Fibroblast of lung (primary cell): ENCODE measurements around the gene CDC123. TPM values are rescaled to one million over a fixed set of nuclear protein-coding genes. Genes with fewer than 3 reads are reported as not detected.

Source experiments
- DNase-seq, 2 donors: peaks; one replicate each; pipeline versions ENCODE4 v3.0.0 to v3.0.0-alpha.2; 2010; ENCODE audit warnings: low read depth in 2 of 2
- H2AFZ ChIP-seq: 2 replicates; pipeline ENCODE4 v1.5.1; 2012; ENCODE audit warnings: low read length, control low read depth, inconsistent platforms
- H3K27ac ChIP-seq: 2 replicates; pipeline ENCODE4 v1.5.1; 2011; ENCODE audit warnings: low read length, control low read depth; ENCODE audit not compliant: insufficient read depth
- H3K27me3 ChIP-seq: 2 replicates; pipeline ENCODE4 v1.5.1; 2011; ENCODE audit warnings: mild to moderate bottlenecking, low read length; ENCODE audit not compliant: control insufficient read depth, insufficient read depth
- H3K36me3 ChIP-seq: 2 replicates; pipeline ENCODE4 v1.5.1; 2011; ENCODE audit warnings: low read length; ENCODE audit not compliant: control insufficient read depth, insufficient read depth
- H3K4me1 ChIP-seq: 2 replicates; pipeline ENCODE4 v1.5.1; 2011; ENCODE audit warnings: low read length; ENCODE audit not compliant: control insufficient read depth, insufficient read depth; ENCODE audit errors: extremely low read depth
- H3K4me2 ChIP-seq: 2 replicates; pipeline ENCODE4 v1.5.1; 2011; ENCODE audit warnings: low read length, control low read depth; ENCODE audit not compliant: insufficient read depth; ENCODE audit errors: extremely low read depth
- H3K4me3 ChIP-seq, 4 experiments: fragments of 200-600 bp in 1 of 4; sonication (generic) in 1 of 4; replicated peaks in 1 of 4; 2 replicates each; pipeline ENCODE4 v1.5.1; 2011 to 2016; ENCODE audit warnings: low read length in 4 of 4, low read depth in 3 of 4, mild to moderate bottlenecking in 3 of 4, control low read depth in 2 of 4, inconsistent platforms in 1 of 4, mixed read lengths in 1 of 4; ENCODE audit not compliant: insufficient read depth in 1 of 4; ENCODE audit errors: control extremely low read depth in 1 of 4
- H3K79me2 ChIP-seq: 2 replicates; pipeline ENCODE4 v1.5.1; 2012; ENCODE audit warnings: mild to moderate bottlenecking, low read length, inconsistent platforms; ENCODE audit not compliant: control insufficient read depth, insufficient read depth
- H3K9ac ChIP-seq: 2 replicates; pipeline ENCODE4 v1.5.1; 2011; ENCODE audit warnings: mild to moderate bottlenecking, low read length, control low read depth; ENCODE audit not compliant: insufficient read depth
- H3K9me3 ChIP-seq: 2 replicates; pipeline ENCODE4 v1.5.1; 2012; ENCODE audit warnings: low read depth, low read length; ENCODE audit not compliant: control insufficient read depth, insufficient read depth
- H4K20me1 ChIP-seq: 2 replicates; pipeline ENCODE4 v1.5.1; 2011; ENCODE audit warnings: low read length; ENCODE audit not compliant: control insufficient read depth, insufficient read depth; ENCODE audit errors: extremely low read depth
- EZH2 ChIP-seq: IDR thresholded peaks from 2 replicates; pipeline ENCODE4 v1.5.1; 2012; ENCODE audit warnings: low read length, control low read depth, mild to moderate bottlenecking; ENCODE audit errors: missing control alignments
- polyA plus RNA-seq, 2 donors: library from polyadenylated mRNA; depleted of rRNA in 1 of 2; stranded (reverse) in 1 of 2; unstranded in 1 of 2; fragments of >200 nt; gene quantifications; 2 replicates each; pipeline ENCODE4 v1.2.1, GENCODE V29; 2011 to 2012; ENCODE audit warnings: missing spikeins in 1 of 2
- total RNA-seq: library from RNA; depleted of rRNA; stranded (reverse); fragments of >200 nt; gene quantifications from 2 replicates; pipeline ENCODE4 v1.2.1, GENCODE V29; 2014
- TF ChIP-seq, protein P1 (sequence below), 2 donors: IDR thresholded peaks in 1 of 2; conservative IDR thresholded peaks in 1 of 2; 1 replicate in 1 of 2; 2 replicates in 1 of 2; pipeline ENCODE4 v1.5.1; 2011 to 2012; ENCODE audit warnings: low read length in 2 of 2, control low read depth in 1 of 2, inconsistent platforms in 1 of 2, low read depth in 1 of 2, mild to moderate bottlenecking in 1 of 2

Gene CDC123
- total and polyA plus RNA-seq, 2 donors (not counting 1 experiment from before 2014, with no cell fraction given), result 144 to 172 TPM

DNA sequence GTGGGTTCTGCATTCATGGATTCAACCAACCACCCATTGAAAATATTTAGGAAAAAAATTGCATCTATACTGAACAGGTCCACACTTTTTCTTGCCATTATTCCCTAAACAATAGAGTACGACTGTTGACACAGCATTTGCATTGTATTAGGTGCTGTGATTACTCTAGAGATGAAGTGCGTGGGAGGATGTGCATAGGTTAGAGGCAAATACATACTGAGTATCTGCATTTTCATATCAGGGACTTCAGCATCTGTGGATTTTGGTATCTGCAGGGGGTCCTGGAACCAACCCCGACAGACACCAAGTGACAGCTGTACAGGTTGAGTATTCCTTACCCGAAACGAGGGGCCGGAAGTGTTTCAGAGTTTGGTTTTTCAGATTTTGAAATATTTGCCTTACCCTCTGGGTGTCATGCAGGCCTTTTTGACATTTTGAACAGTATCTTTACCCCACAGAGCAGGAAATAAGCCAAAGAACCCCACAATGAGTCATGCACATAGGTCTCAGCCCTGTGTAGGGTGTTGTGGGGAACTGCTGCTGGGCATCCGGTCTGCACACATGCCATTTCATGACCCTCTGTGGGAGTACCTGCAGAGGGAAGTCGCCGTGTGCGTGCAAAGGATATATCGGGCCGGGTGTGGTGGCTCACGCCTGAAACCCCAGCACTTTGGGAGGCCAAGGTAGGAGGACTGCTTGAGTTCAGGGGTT lies 14.8 kb upstream of the CDC123 start:
- Histone ChIP-seq H3K4me1 (no peaks in the 10 kb centered on the region), H3K27ac (no peak overlapping the region), H3K4me3 (no peak overlapping the region), H3K79me2 (no peaks in the 10 kb centered on the region), H3K9me3 (no peaks in the 10 kb centered on the region), H3K4me2 (no peak overlapping the region), H2AFZ (no peak overlapping the region), H3K36me3 (peaks cover 11% of the 10 kb centered on the region), H3K27me3 (no peaks in the 10 kb centered on the region), H4K20me1 (no peaks in the 10 kb centered on the region), H3K9ac (no peak overlapping the region)
- DNase-seq, result peak in 1 of 2 donors; percentile 36
- TF ChIP-seq, protein P1, sequence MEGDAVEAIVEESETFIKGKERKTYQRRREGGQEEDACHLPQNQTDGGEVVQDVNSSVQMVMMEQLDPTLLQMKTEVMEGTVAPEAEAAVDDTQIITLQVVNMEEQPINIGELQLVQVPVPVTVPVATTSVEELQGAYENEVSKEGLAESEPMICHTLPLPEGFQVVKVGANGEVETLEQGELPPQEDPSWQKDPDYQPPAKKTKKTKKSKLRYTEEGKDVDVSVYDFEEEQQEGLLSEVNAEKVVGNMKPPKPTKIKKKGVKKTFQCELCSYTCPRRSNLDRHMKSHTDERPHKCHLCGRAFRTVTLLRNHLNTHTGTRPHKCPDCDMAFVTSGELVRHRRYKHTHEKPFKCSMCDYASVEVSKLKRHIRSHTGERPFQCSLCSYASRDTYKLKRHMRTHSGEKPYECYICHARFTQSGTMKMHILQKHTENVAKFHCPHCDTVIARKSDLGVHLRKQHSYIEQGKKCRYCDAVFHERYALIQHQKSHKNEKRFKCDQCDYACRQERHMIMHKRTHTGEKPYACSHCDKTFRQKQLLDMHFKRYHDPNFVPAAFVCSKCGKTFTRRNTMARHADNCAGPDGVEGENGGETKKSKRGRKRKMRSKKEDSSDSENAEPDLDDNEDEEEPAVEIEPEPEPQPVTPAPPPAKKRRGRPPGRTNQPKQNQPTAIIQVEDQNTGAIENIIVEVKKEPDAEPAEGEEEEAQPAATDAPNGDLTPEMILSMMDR (conservative IDR thresholded peaks at IDR 0.05 in 1 of 2, IDR thresholded peaks at IDR 0.05 in 1 of 2; ENCODE audit: low read depth in 1 of 2, low read length in 2 of 2), result no peak
- TF ChIP-seq EZH2, result no peak

- Histone ChIP-seq H2AFZ (no peak overlapping the region), H4K20me1 (no peaks in the 10 kb centered on the region), H3K9me3 (no peaks in the 10 kb centered on the region), H3K4me2 (no peak overlapping the region), H3K4me1 (no peaks in the 10 kb centered on the region), H3K27ac (no peak overlapping the region), H3K36me3 (peaks cover 7% of the 10 kb centered on the region), H3K27me3 (no peaks in the 10 kb centered on the region), H3K9ac (no peak overlapping the region), H3K79me2 (peaks cover 15% of the 10 kb centered on the region), H3K4me3 (no peak overlapping the region)
- no peak for TF ChIP-seq EZH2
- TF ChIP-seq, protein P1 (conservative IDR thresholded peaks at IDR 0.05 in 1 of 2, IDR thresholded peaks at IDR 0.05 in 1 of 2; ENCODE audit: low read depth in 1 of 2, low read length in 2 of 2), result no peak
- no peak for DNase-seq
These were observed 11.8 kb upstream of the CDC123 start for GRCh38 chr10:12184165-12184564.

DNA sequence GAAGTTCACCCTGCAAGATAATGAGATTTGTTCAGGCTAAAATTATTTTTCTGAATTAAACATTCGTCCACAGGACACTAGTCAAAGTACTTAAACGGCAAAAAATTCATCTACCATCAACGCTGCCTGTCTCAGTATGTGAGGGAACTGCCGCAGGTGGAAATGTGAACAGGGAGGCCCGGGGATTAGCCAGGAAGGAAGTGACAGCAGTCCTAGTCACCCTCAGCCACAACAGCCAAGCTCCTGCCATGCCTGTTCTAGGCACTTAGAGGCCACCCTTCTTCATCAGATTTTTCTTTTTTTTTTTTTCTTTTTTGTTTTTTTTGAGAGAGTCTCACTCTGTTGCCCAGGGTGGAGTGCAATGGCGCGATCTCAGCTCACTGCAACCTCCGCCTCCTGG lies 9.7 kb upstream of the CDC123 start:
- Histone ChIP-seq H3K36me3 (peaks cover 7% of the 10 kb centered on the region), H3K9ac (no peak overlapping the region), H3K27ac (no peak overlapping the region), H2AFZ (no peak overlapping the region), H4K20me1 (no peaks in the 10 kb centered on the region), H3K4me2 (no peak overlapping the region), H3K79me2 (peaks cover 29% of the 10 kb centered on the region), H3K27me3 (no peaks in the 10 kb centered on the region), H3K4me1 (no peaks in the 10 kb centered on the region), H3K4me3 (no peak overlapping the region), H3K9me3 (no peaks in the 10 kb centered on the region)
- no peak for DNase-seq
- TF ChIP-seq EZH2, result no peak
- TF ChIP-seq, protein P1 (conservative IDR thresholded peaks at IDR 0.05 in 1 of 2, IDR thresholded peaks at IDR 0.05 in 1 of 2; ENCODE audit: low read depth in 1 of 2, low read length in 2 of 2), result no peak
